ENCODE measurements around the gene NCBP2L.

The NCBP2L gene

GRCh38 chrX:107823042-107823441 lies 45.5 kb downstream of the NCBP2L start:
- TF ChIP-seq REST (IDR thresholded peaks at IDR 0.05; ENCODE audit: low read depth): no peak
- no peak for TF ChIP-seq ZBTB7A (IDR thresholded peaks at IDR 0.05; ENCODE audit: low read depth)
- no peak for TF ChIP-seq USF1 (IDR thresholded peaks at IDR 0.05)
- no peak for TF ChIP-seq MAX (IDR thresholded peaks at IDR 0.05)
- no peak for TF ChIP-seq CEBPB (IDR thresholded peaks at IDR 0.05)
- TF ChIP-seq TCF12 (IDR thresholded peaks at IDR 0.05; ENCODE audit: low read depth): no peak
- TF ChIP-seq EP300 (IDR thresholded peaks at IDR 0.05; ENCODE audit: borderline replicate concordance): no peak
- no peak for TF ChIP-seq CREB1 (IDR thresholded peaks at IDR 0.05; ENCODE audit: low read depth)
- TF ChIP-seq TEAD4 (IDR thresholded peaks at IDR 0.05): no peak
- no peak for TF ChIP-seq TAF1 (IDR thresholded peaks at IDR 0.05; ENCODE audit: low read depth)
- TF ChIP-seq RAD21 (IDR thresholded peaks at IDR 0.05; ENCODE audit: low read depth): no peak
- TF ChIP-seq EGR1 (IDR thresholded peaks at IDR 0.05): no peak
- TF ChIP-seq NFIC (IDR thresholded peaks at IDR 0.05): no peak
- TF ChIP-seq YY1 (IDR thresholded peaks at IDR 0.05; ENCODE audit: low read depth): no peak
- no peak for TF ChIP-seq FOXM1 (IDR thresholded peaks at IDR 0.05; ENCODE audit: borderline replicate concordance, low read depth)

- TF ChIP-seq TEAD4 (IDR thresholded peaks at IDR 0.05) (no peak), CREB1 (IDR thresholded peaks at IDR 0.05; ENCODE audit: low read depth) (no peak), TCF12 (IDR thresholded peaks at IDR 0.05; ENCODE audit: low read depth) (no peak), EGR1 (IDR thresholded peaks at IDR 0.05) (no peak), RAD21 (IDR thresholded peaks at IDR 0.05; ENCODE audit: low read depth) (no peak), EP300 (IDR thresholded peaks at IDR 0.05; ENCODE audit: borderline replicate concordance) (no peak), FOXM1 (IDR thresholded peaks at IDR 0.05; ENCODE audit: borderline replicate concordance, low read depth) (no peak), USF1 (IDR thresholded peaks at IDR 0.05) (no peak), MAX (IDR thresholded peaks at IDR 0.05) (no peak), REST (IDR thresholded peaks at IDR 0.05; ENCODE audit: low read depth) (no peak), CEBPB (IDR thresholded peaks at IDR 0.05) (no peak)
Measured at GRCh38 chrX:107823456-107823855, 45.9 kb downstream of the NCBP2L start.

GRCh38 chrX:107825698-107826237 lies 48.2 kb downstream of the NCBP2L start, which contains the start of gene MID2:
Gene MID2, plus strand, starts transcription at chrX:107825866. Its CDS starts 561 bp downstream, at chrX:107826427.
- TF ChIP-seq NFIC (IDR thresholded peaks at IDR 0.05): no peak
- no peak for TF ChIP-seq ZBTB7A (IDR thresholded peaks at IDR 0.05; ENCODE audit: low read depth)
- TF ChIP-seq TAF1 (IDR thresholded peaks at IDR 0.05; ENCODE audit: low read depth): 0 out of 2 replicates have a peak, but pooled peaks have one; percentile 45
- TF ChIP-seq FOXM1 (IDR thresholded peaks at IDR 0.05; ENCODE audit: borderline replicate concordance, low read depth): no peak

GRCh38 chrX:107826238-107827029 lies 48.9 kb downstream of the NCBP2L start:
- no peak for TF ChIP-seq NFIC (IDR thresholded peaks at IDR 0.05)
- TF ChIP-seq USF1 (IDR thresholded peaks at IDR 0.05): no peak
- TF ChIP-seq CREB1 (IDR thresholded peaks at IDR 0.05; ENCODE audit: low read depth): no peak
- TF ChIP-seq EGR1 (IDR thresholded peaks at IDR 0.05): no peak

- TF ChIP-seq EP300 (IDR thresholded peaks at IDR 0.05; ENCODE audit: borderline replicate concordance): no peak
- TF ChIP-seq TCF12 (IDR thresholded peaks at IDR 0.05; ENCODE audit: low read depth): no peak
- TF ChIP-seq NFIC (IDR thresholded peaks at IDR 0.05): no peak
- no peak for TF ChIP-seq RAD21 (IDR thresholded peaks at IDR 0.05; ENCODE audit: low read depth)
- TF ChIP-seq MAX (IDR thresholded peaks at IDR 0.05): no peak
- TF ChIP-seq USF1 (IDR thresholded peaks at IDR 0.05): no peak
- TF ChIP-seq REST (IDR thresholded peaks at IDR 0.05; ENCODE audit: low read depth): no peak
- TF ChIP-seq CEBPB (IDR thresholded peaks at IDR 0.05): no peak
- TF ChIP-seq YY1 (IDR thresholded peaks at IDR 0.05; ENCODE audit: low read depth): no peak
- TF ChIP-seq ZBTB7A (IDR thresholded peaks at IDR 0.05; ENCODE audit: low read depth): no peak
- no peak for TF ChIP-seq FOXM1 (IDR thresholded peaks at IDR 0.05; ENCODE audit: borderline replicate concordance, low read depth)
- TF ChIP-seq EGR1 (IDR thresholded peaks at IDR 0.05): no peak
- no peak for TF ChIP-seq TAF1 (IDR thresholded peaks at IDR 0.05; ENCODE audit: low read depth)
- no peak for TF ChIP-seq CREB1 (IDR thresholded peaks at IDR 0.05; ENCODE audit: low read depth)
- no peak for TF ChIP-seq TEAD4 (IDR thresholded peaks at IDR 0.05)
Measured at GRCh38 chrX:107827030-107827831, 49.7 kb downstream of the NCBP2L start.
